ENCODE data around the gene UNC13B.

DNA sequence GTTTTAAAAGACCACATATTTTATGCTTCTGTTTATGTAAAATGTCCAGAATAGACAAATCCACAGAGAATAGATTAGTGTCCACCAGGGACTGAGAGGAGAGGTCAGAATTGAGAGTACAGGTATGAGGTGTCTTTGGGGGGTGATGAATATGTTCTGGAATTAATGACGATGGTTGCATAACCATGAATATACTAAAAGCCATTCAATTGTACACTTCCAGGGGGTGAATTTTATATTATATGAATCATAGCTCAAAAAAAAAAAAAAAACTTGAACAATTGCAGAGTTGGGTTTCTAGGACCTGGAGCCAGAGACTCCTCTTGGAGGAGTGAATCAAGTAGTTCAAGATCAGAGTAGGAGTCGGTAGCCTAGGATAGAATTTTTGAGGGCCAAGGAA, 270.3 kb downstream of the UNC13B start:
- TF ChIP-seq ZNF207 (IDR thresholded peaks at IDR 0.05; ENCODE audit: borderline replicate concordance) (no peak), NFE2L2 (IDR thresholded peaks at IDR 0.05; ENCODE audit: low read length) (no peak), ZBTB43 (CRISPR knock-in tag; conservative IDR thresholded peaks at IDR 0.05) (no peak)
- TF ChIP-seq, protein P1, sequence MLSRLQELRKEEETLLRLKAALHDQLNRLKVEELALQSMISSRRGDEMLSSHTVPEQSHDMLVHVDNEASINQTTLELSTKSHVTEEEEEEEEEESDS (CRISPR knock-in tag; IDR thresholded peaks at IDR 0.05; ENCODE audit: borderline replicate concordance): no peak
